ENCODE data around the gene PEPD.

DNA sequence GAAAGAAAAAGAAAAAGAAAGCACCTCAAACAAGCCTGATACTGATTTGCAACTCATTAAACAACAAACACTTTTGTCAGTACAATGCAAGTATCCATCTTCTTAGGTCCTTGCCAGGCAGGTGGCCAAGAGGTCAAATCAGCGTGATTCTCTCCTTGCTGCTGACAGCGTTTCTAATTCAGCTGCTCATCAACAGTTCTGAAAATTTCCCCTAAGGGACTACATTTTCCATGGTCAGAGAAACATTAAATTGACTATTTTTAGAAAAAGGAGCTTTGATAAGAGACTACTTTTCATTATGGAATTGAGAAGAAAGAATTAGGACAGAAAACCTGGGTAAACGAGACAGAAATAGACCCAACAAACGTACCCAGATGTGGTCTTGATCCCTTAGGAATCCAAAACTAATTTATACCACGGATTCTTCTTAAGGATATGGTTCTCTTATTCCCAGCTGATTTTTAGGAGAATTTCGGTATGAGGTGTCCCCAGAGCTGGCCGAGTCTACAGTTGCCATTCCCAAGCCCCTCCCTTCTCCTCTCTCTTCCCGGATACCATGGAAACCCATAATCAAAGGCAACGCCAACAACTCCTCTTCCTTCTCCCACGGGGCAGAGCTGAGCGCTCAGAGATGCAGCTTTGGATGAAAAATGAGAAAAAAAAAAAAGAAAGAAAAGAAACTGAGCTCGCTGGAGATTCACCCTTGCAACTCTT is 177.6 kb downstream of the PEPD start:
- TF ChIP-seq, protein P1, sequence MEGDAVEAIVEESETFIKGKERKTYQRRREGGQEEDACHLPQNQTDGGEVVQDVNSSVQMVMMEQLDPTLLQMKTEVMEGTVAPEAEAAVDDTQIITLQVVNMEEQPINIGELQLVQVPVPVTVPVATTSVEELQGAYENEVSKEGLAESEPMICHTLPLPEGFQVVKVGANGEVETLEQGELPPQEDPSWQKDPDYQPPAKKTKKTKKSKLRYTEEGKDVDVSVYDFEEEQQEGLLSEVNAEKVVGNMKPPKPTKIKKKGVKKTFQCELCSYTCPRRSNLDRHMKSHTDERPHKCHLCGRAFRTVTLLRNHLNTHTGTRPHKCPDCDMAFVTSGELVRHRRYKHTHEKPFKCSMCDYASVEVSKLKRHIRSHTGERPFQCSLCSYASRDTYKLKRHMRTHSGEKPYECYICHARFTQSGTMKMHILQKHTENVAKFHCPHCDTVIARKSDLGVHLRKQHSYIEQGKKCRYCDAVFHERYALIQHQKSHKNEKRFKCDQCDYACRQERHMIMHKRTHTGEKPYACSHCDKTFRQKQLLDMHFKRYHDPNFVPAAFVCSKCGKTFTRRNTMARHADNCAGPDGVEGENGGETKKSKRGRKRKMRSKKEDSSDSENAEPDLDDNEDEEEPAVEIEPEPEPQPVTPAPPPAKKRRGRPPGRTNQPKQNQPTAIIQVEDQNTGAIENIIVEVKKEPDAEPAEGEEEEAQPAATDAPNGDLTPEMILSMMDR (conservative IDR thresholded peaks at IDR 0.05; ENCODE audit: low read depth, low read length): no peak
- TF ChIP-seq POLR2A (IDR thresholded peaks at IDR 0.05; ENCODE audit: low read depth, low read length) (no peak), RAD21 (IDR thresholded peaks at IDR 0.05; ENCODE audit: low read length) (no peak), MXI1 (IDR thresholded peaks at IDR 0.05; ENCODE audit: borderline replicate concordance, low read depth, low read length) (no peak), RCOR1 (IDR thresholded peaks at IDR 0.05; ENCODE audit: insufficient replicate concordance, low read length) (no peak), SMC3 (IDR thresholded peaks at IDR 0.05; ENCODE audit: low read depth, low read length) (no peak), CHD1 (IDR thresholded peaks at IDR 0.05; ENCODE audit: low read depth, low read length) (no peak), CEBPB (IDR thresholded peaks at IDR 0.05; ENCODE audit: low read depth, low read length) (no peak), FOS (IDR thresholded peaks at IDR 0.05; ENCODE audit: low read depth, low read length) (no peak)
- TF ChIP-seq, protein P2, sequence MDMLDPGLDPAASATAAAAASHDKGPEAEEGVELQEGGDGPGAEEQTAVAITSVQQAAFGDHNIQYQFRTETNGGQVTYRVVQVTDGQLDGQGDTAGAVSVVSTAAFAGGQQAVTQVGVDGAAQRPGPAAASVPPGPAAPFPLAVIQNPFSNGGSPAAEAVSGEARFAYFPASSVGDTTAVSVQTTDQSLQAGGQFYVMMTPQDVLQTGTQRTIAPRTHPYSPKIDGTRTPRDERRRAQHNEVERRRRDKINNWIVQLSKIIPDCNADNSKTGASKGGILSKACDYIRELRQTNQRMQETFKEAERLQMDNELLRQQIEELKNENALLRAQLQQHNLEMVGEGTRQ (IDR thresholded peaks at IDR 0.05; ENCODE audit: low read depth, low read length): no peak
